K562 (cell line): ENCODE results near the gene PRKAR1B. TPM values are rescaled to one million over a fixed set of nuclear protein-coding genes. Genes with fewer than 3 reads are reported as not detected.

Experiments used
- BRCA1 ChIP-seq, 2 experiments: fragments of 450-650 bp in 1 of 2; sonication (generic) in 1 of 2; formaldehyde crosslinking in 1 of 2; IDR thresholded peaks; 2 replicates each; pipeline versions ENCODE4 v1.5.0 to v1.6.1; 2017 to 2020; ENCODE audit warnings: mild to moderate bottlenecking in 1 of 2, missing genetic modification reagents in 1 of 2
- CEBPG ChIP-seq, 3 experiments: fragments of 200-800 bp in 1 of 3; sonication (Bioruptor generic) in 1 of 3; sonication (generic) in 1 of 3; formaldehyde crosslinking in 1 of 3; IDR thresholded peaks in 2 of 3; conservative IDR thresholded peaks in 1 of 3; 2 replicates each; pipeline versions ENCODE4 v1.6.1 to v1.8.0; 2016 to 2022; ENCODE audit warnings: missing compliant biosample characterization in 2 of 3, missing genetic modification characterization in 2 of 3, mild to moderate bottlenecking in 1 of 3, missing genetic modification reagents in 1 of 3
- CGGBP1 ChIP-seq: fragments of 250-450 bp; sonication (Bioruptor Pico); IDR thresholded peaks from 2 replicates; pipeline ENCODE4 v1.9.0; 2021; ENCODE audit warnings: mild to moderate bottlenecking
- CREB3 ChIP-seq: fragments of 450-650 bp; conservative IDR thresholded peaks from 2 replicates; pipeline ENCODE4 v1.6.1; 2016; ENCODE audit warnings: missing genetic modification characterization, low read depth, mild to moderate bottlenecking, missing compliant biosample characterization, moderate library complexity
- CTBP1 ChIP-seq: fragments of 450-650 bp; IDR thresholded peaks from 2 replicates; pipeline ENCODE4 v1.6.1; 2016; ENCODE audit warnings: borderline replicate concordance
- CTCF ChIP-seq, 3 experiments: IDR thresholded peaks in 2 of 3; conservative IDR thresholded peaks in 1 of 3; 2 replicates each; pipeline ENCODE4 v1.5.1; 2011 to 2012; ENCODE audit warnings: low read length in 3 of 3, mild to moderate bottlenecking in 3 of 3, control low read depth in 2 of 3, improper control_type of control experiment in 1 of 3, inconsistent platforms in 1 of 3, low read depth in 1 of 3, mixed read lengths in 1 of 3, moderate library complexity in 1 of 3; ENCODE audit not compliant: insufficient read depth in 2 of 3
- E2F8 ChIP-seq: fragments of 450-650 bp; IDR thresholded peaks from 2 replicates; pipeline ENCODE4 v1.7.1; 2018; ENCODE audit warnings: mild to moderate bottlenecking, low read depth; ENCODE audit not compliant: partially characterized antibody
- GATAD2A ChIP-seq: fragments of 450-650 bp; IDR thresholded peaks from 2 replicates; pipeline ENCODE4 v1.6.1; 2017
- NFYB ChIP-seq: IDR thresholded peaks from 2 replicates; pipeline ENCODE4 v1.6.1; 2011; ENCODE audit warnings: mild to moderate bottlenecking, moderate library complexity; ENCODE audit not compliant: insufficient read length; ENCODE audit errors: extremely low read depth
- RBBP5 ChIP-seq: fragments of 200-600 bp; sonication (generic); IDR thresholded peaks from 2 replicates; pipeline ENCODE4 v1.6.1; 2012; ENCODE audit warnings: borderline replicate concordance, mild to moderate bottlenecking, low read length, control low read depth, inconsistent platforms; ENCODE audit not compliant: insufficient read depth, poor library complexity, severe bottlenecking
- RBFOX2 ChIP-seq: fragments of 200-400 bp; formaldehyde crosslinking; IDR thresholded peaks from 2 replicates; pipeline ENCODE4 v1.6.1; 2017; ENCODE audit warnings: low read depth, mild to moderate bottlenecking, low read length, moderate library complexity
- RBM15 ChIP-seq: fragments of 200-400 bp; formaldehyde crosslinking; IDR thresholded peaks from 2 replicates; pipeline ENCODE4 v1.6.1; 2018; ENCODE audit warnings: mild to moderate bottlenecking, low read length, moderate library complexity; ENCODE audit not compliant: insufficient read depth
- TFAP4 ChIP-seq: sonication (generic); formaldehyde crosslinking; IDR thresholded peaks from 2 replicates; pipeline ENCODE4 v1.8.0; 2022; ENCODE audit warnings: missing genetic modification reagents, mild to moderate bottlenecking, moderate library complexity, borderline replicate concordance
- VEZF1 ChIP-seq: fragments of 200-800 bp; sonication (Bioruptor generic); IDR thresholded peaks from 2 replicates; pipeline ENCODE4 v1.6.1; 2017; ENCODE audit warnings: missing genetic modification characterization, missing compliant biosample characterization
- XRCC4 ChIP-seq: IDR thresholded peaks from one replicate; pipeline ENCODE4 v1.6.1; 2011; ENCODE audit not compliant: insufficient read depth, insufficient read length; ENCODE audit errors: extremely low read depth
- ZBTB17 ChIP-seq: fragments of 450-650 bp; formaldehyde crosslinking; IDR thresholded peaks from 2 replicates; pipeline ENCODE4 v1.4.0; 2020; ENCODE audit warnings: mild to moderate bottlenecking
- polyA plus RNA-seq, 8 experiments: library from polyadenylated mRNA; depleted of rRNA in 4 of 8; stranded (reverse) in 5 of 8; unstranded in 3 of 8; fragments of >200 nt; fragmentation: Nextera tagmentation in 2 of 8; fragmentation: Illumina TruSeq in 1 of 8; extraction: Ambion mirVana in 2 of 8; extraction: Trizol in 1 of 8; gene quantifications; 2 replicates each; pipeline versions ENCODE4 v1.2.1 to v1.2.3, GENCODE V29; 2011 to 2014; ENCODE audit warnings: inconsistent platforms in 1 of 8, missing spikeins in 1 of 8
- total RNA-seq, 7 experiments: library from RNA; depleted of rRNA in 6 of 7; stranded (reverse); fragments of >200 nt in 6 of 7; fragmentation: Illumina TruSeq in 2 of 7; extraction: Trizol in 2 of 7; gene quantifications; 2 replicates each; pipeline versions ENCODE4 v1.2.1 to v1.2.3, GENCODE V29; 2011 to 2021; ENCODE audit warnings: low replicate concordance in 1 of 7

Gene PRKAR1B
- total and polyA plus RNA-seq, 9 of the 15 experiments (the other 6 are each of a cell fraction or from before 2014, with no cell fraction given) = 0.99 to 30.5 (median 12.7) TPM

GRCh38 chr7:518630-519483 is 208.2 kb downstream of the PRKAR1B start (continued):
- TF ChIP-seq VEZF1 (peak; percentile 57; the same call in 1 of the 2 replicates), CTCF (IDR thresholded peaks at IDR 0.05 in 2 of 3, conservative IDR thresholded peaks at IDR 0.05 in 1 of 3; ENCODE audit: insufficient read depth in 2 of 3, low read depth in 1 of 3, low read length in 3 of 3) (0 out of 6 replicates have a peak, but pooled peaks of 1 of the 3 experiments have one; percentile 1), NFYB (no peak), E2F8 (no peak), ZBTB17 (CRISPR knock-in tag) (0 out of 2 replicates have a peak, but pooled peaks have one; percentile 26), CTBP1 (peak; percentile 72), RBM15 (no peak), BRCA1 (IDR thresholded peaks at IDR 0.05) (no peak), BRCA1 (CRISPR knock-in tag; IDR thresholded peaks at IDR 0.05) (no peak), CGGBP1 (no peak), RBBP5 (peak; percentile 35), RBFOX2 (peak; percentile 62), GATAD2A (no peak), XRCC4 (no peak), CREB3 (tag) (no peak), TFAP4 (CRISPR knock-in tag) (peak; percentile 37; the same call in 1 of the 2 replicates), CEBPG (CRISPR knock-in tag; IDR thresholded peaks at IDR 0.05) (no peak), CEBPG (tag; conservative IDR thresholded peaks at IDR 0.05 in 1 of 2, IDR thresholded peaks at IDR 0.05 in 1 of 2) (no peak)
